OCI-LY3 (cell line): ENCODE data around the gene EEA1.

ENCODE experiments used
- H2AFZ ChIP-seq: fragments of 200-600, 300-600 bp; shearing (Covaris generic); 2 replicates; pipeline ENCODE4 v1.6.0; 2014; ENCODE audit warnings: antibody characterized with exemption, low read depth, low read length
- H3K27ac ChIP-seq: fragments of 200-600, 300-600 bp; sonication (generic); 2 replicates; pipeline ENCODE4 v1.5.1; 2014; ENCODE audit warnings: mild to moderate bottlenecking, low read length, moderate library complexity, mixed read lengths
- H3K27me3 ChIP-seq: fragments of 200-600, 300-600 bp; sonication (generic); 2 replicates; pipeline ENCODE4 v1.6.1; 2014; ENCODE audit warnings: low read depth, low read length, mixed read lengths
- H3K36me3 ChIP-seq: fragments of 200-600, 300-600 bp; sonication (generic); replicated peaks from 2 replicates; pipeline ENCODE3; 2014; ENCODE audit warnings: low read depth, low read length, mixed read lengths
- H3K4me1 ChIP-seq: fragments of 300-600, 200-600 bp; sonication (generic); 2 replicates; pipeline ENCODE4 v1.6.1; 2014; ENCODE audit warnings: low read length, mixed read lengths
- H3K4me2 ChIP-seq: fragments of 200-600, 300-600 bp; sonication (generic); 2 replicates; pipeline ENCODE4 v1.6.1; 2014; ENCODE audit warnings: low read length, mixed read lengths
- H3K4me3 ChIP-seq: fragments of 300-600, 200-600 bp; sonication (generic); 2 replicates; pipeline ENCODE4 v1.5.1; 2014; ENCODE audit warnings: antibody characterized with exemption, mild to moderate bottlenecking, low read length, moderate library complexity
- H3K79me2 ChIP-seq: fragments of 300-600, 200-600 bp; shearing (Covaris generic); 2 replicates; pipeline ENCODE4 v1.6.1; 2014; ENCODE audit warnings: mild to moderate bottlenecking, low read length, mixed read lengths
- H3K9ac ChIP-seq: fragments of 300-600, 200-600 bp; shearing (Covaris generic); 2 replicates; pipeline ENCODE4 v1.6.0; 2014; ENCODE audit warnings: mild to moderate bottlenecking, low read length, moderate library complexity
- H3K9me3 ChIP-seq: fragments of 200-600, 300-600 bp; shearing (Covaris generic); 2 replicates; pipeline ENCODE4 v1.6.1; 2014; ENCODE audit warnings: low read length, mixed read lengths; ENCODE audit not compliant: insufficient read depth
- H4K20me1 ChIP-seq: fragments of 200-600, 300-600 bp; sonication (generic); 2 replicates; pipeline ENCODE4 v1.6.1; 2016; ENCODE audit warnings: low read length, mixed read lengths; ENCODE audit not compliant: insufficient read depth
- CTCF ChIP-seq: fragments of 200-600, 300-600 bp; sonication (generic); IDR thresholded peaks from 2 replicates; pipeline ENCODE4 v1.5.1; 2014; ENCODE audit warnings: antibody characterized with exemption, low read length, low read depth
- EZH2phosphoT487 ChIP-seq: fragments of 200-600 bp; shearing (Covaris generic); IDR thresholded peaks from 2 replicates; pipeline ENCODE4 v1.6.1; 2018; ENCODE audit warnings: antibody characterized with exemption, mixed run types, low read depth

EEA1 gene

GRCh38 chr12:92890601-92891106, 38.4 kb downstream of the EEA1 start:
- peaks cover 6% of the 10 kb centered on the region; the same call in 1 of the 2 replicates for H3K4me1 ChIP-seq
- no peak overlapping the region for H3K9ac ChIP-seq
- TF ChIP-seq CTCF (no peak), EZH2phosphoT487 (no peak)
- no peak overlapping the region for H3K4me3 ChIP-seq
- no peak overlapping the region for H2AFZ ChIP-seq
- H3K4me2 ChIP-seq: no peak overlapping the region
- H3K79me2 ChIP-seq: 0 out of 2 replicates have a peak, but pooled peaks cover 6% of the 10 kb centered on the region
- no peak overlapping the region for H3K27ac ChIP-seq
- no peaks in the 10 kb centered on the region for H3K9me3 ChIP-seq
- H4K20me1 ChIP-seq: no peaks in the 10 kb centered on the region
- no peaks in the 10 kb centered on the region for H3K27me3 ChIP-seq
- peaks cover 7% of the 10 kb centered on the region for H3K36me3 ChIP-seq

GRCh38 chr12:92886131-92886530, 43.0 kb downstream of the EEA1 start:
- H3K4me3 ChIP-seq: no peak overlapping the region
- H4K20me1 ChIP-seq: no peaks in the 10 kb centered on the region
- H3K4me1 ChIP-seq: no peaks in the 10 kb centered on the region
- H3K27me3 ChIP-seq: no peaks in the 10 kb centered on the region
- H3K79me2 ChIP-seq: no peaks in the 10 kb centered on the region
- H3K9ac ChIP-seq: no peak overlapping the region
- no peaks in the 10 kb centered on the region for H3K9me3 ChIP-seq
- no peak for TF ChIP-seq CTCF
- no peak for TF ChIP-seq EZH2phosphoT487
- no peak overlapping the region for H3K27ac ChIP-seq
- no peak overlapping the region for H3K4me2 ChIP-seq
- no peak overlapping the region for H2AFZ ChIP-seq
- H3K36me3 ChIP-seq: peaks cover 11% of the 10 kb centered on the region

GRCh38 chr12:92879698-92880322, 49.3 kb downstream of the EEA1 start:
- Histone ChIP-seq H2AFZ (no peak overlapping the region), H3K36me3 (peaks cover 11% of the 10 kb centered on the region), H3K27me3 (no peaks in the 10 kb centered on the region), H3K4me1 (peaks cover 6% of the 10 kb centered on the region), H3K4me3 (no peak overlapping the region), H3K9me3 (no peaks in the 10 kb centered on the region), H3K4me2 (no peak overlapping the region), H3K79me2 (no peaks in the 10 kb centered on the region), H4K20me1 (no peaks in the 10 kb centered on the region), H3K9ac (no peak overlapping the region), H3K27ac (no peak overlapping the region)
- TF ChIP-seq CTCF (no peak), EZH2phosphoT487 (no peak)

- no peak overlapping the region for H3K27ac ChIP-seq
- no peaks in the 10 kb centered on the region for H3K9me3 ChIP-seq
- no peaks in the 10 kb centered on the region for H3K27me3 ChIP-seq
- TF ChIP-seq EZH2phosphoT487 (no peak), CTCF (no peak)
- no peak overlapping the region for H3K9ac ChIP-seq
- H3K4me3 ChIP-seq: no peak overlapping the region
- no peak overlapping the region for H3K4me2 ChIP-seq
- H3K79me2 ChIP-seq: no peaks in the 10 kb centered on the region
- no peaks in the 10 kb centered on the region for H4K20me1 ChIP-seq
- peaks cover 6% of the 10 kb centered on the region for H3K4me1 ChIP-seq
- H2AFZ ChIP-seq: no peak overlapping the region
- H3K36me3 ChIP-seq: peaks cover 11% of the 10 kb centered on the region
Measured at GRCh38 chr12:92877904-92878303, 51.2 kb downstream of the EEA1 start.
